NT2/D1 (cell line): Measurements from ENCODE around the gene PRKAA2.

ENCODE experiments used
- SUZ12 ChIP-seq: IDR thresholded peaks from 2 replicates; pipeline ENCODE4 v1.6.1; 2011; ENCODE audit not compliant: insufficient read length, insufficient read depth; ENCODE audit errors: extremely low read depth
- YY1 ChIP-seq: IDR thresholded peaks from 2 replicates; pipeline ENCODE4 v1.6.1; 2011; ENCODE audit not compliant: insufficient read length, insufficient read depth
- ZNF274 ChIP-seq: IDR thresholded peaks from 2 replicates; pipeline ENCODE4 v1.6.1; 2011; ENCODE audit warnings: mild to moderate bottlenecking, low read depth, low read length

GRCh38 chr1:56703747-56704146 lies 58.6 kb downstream of the PRKAA2 start:
- TF ChIP-seq YY1, result no peak
- no peak for TF ChIP-seq ZNF274
- TF ChIP-seq SUZ12, result no peak
